CD4-positive, alpha-beta T cell (primary cell): ENCODE results near the gene EYA2. TPM values are rescaled to one million over a fixed set of nuclear protein-coding genes. Genes with fewer than 3 reads are reported as not detected.

ENCODE experiments used
- ATAC-seq: fragments of 200-7000 bp; cut with Tn5 transposase; one replicate; pipeline ENCODE4 v1.10.0; 2022; ENCODE audit warnings: mild to moderate bottlenecking; ENCODE audit not compliant: poor library complexity
- CTCF ChIA-PET: fragments of 350-600 bp; sonication (Branson Sonifier 250); formaldehyde crosslinking; loops from one replicate; lab custom pipeline; 2021; ENCODE audit warnings: antibody characterized with exemption, inconsistent platforms; lab: Charles Lee
- POLR2A ChIA-PET: fragments of 350-600 bp; sonication (Branson Sonifier 250); formaldehyde crosslinking; loops from one replicate; lab custom pipeline; 2021; ENCODE audit warnings: antibody characterized with exemption, inconsistent platforms; lab: Charles Lee
- DNase-seq, 14 experiments: peaks; one replicate each; pipeline ENCODE4 v3.0.0-alpha.2; 2013 to 2020; ENCODE audit warnings: mixed read lengths in 2 of 14
- H3K27ac ChIP-seq, 2 donors: one replicate each; pipeline versions ENCODE4 v1.5.1 to v1.7.0; 2013; ENCODE audit warnings: low read length in 2 of 2, low read depth in 1 of 2, mild to moderate bottlenecking in 1 of 2
- H3K27me3 ChIP-seq, 2 experiments: 1 replicate in 1 of 2; 2 replicates in 1 of 2; pipeline versions ENCODE4 v1.6.1 to v1.7.0; 2013; ENCODE audit warnings: low read length in 2 of 2, control low read depth in 1 of 2, mild to moderate bottlenecking in 1 of 2, moderate library complexity in 1 of 2; ENCODE audit not compliant: insufficient read depth in 2 of 2, control insufficient read depth in 1 of 2
- H3K36me3 ChIP-seq: one replicate; pipeline ENCODE4 v1.6.1; 2013; ENCODE audit warnings: low read length, control low read depth; ENCODE audit not compliant: insufficient read depth
- H3K4me1 ChIP-seq: one replicate; pipeline ENCODE4 v1.6.1; 2013; ENCODE audit warnings: low read length, control low read depth; ENCODE audit not compliant: insufficient read depth
- H3K4me3 ChIP-seq: one replicate; pipeline ENCODE4 v1.5.1; 2013; ENCODE audit warnings: mild to moderate bottlenecking, low read length, moderate library complexity
- H3K9me3 ChIP-seq, 2 experiments: 1 replicate in 1 of 2; 2 replicates in 1 of 2; pipeline versions ENCODE4 v1.6.1 to v1.7.0; 2013; ENCODE audit warnings: low read length in 2 of 2, mild to moderate bottlenecking in 2 of 2, control low read depth in 1 of 2, moderate library complexity in 1 of 2; ENCODE audit not compliant: control insufficient read depth in 1 of 2, insufficient read depth in 1 of 2
- H3K27ac Mint-ChIP-seq: one replicate; pipeline ENCODE4 v1.8.0; 2020; ENCODE audit warnings: mixed read lengths
- H3K27me3 Mint-ChIP-seq: one replicate; pipeline ENCODE4 v1.8.0; 2021; ENCODE audit warnings: mixed read lengths
- H3K36me3 Mint-ChIP-seq: one replicate; pipeline ENCODE4 v1.8.0; 2021; ENCODE audit warnings: low read depth, mixed read lengths
- H3K4me1 Mint-ChIP-seq: one replicate; pipeline ENCODE4 v1.8.0; 2021; ENCODE audit warnings: low read depth, mixed read lengths
- H3K4me3 Mint-ChIP-seq: one replicate; pipeline ENCODE4 v1.8.0; 2020; ENCODE audit warnings: mild to moderate bottlenecking, mixed read lengths
- H3K9me3 Mint-ChIP-seq: one replicate; pipeline ENCODE4 v1.8.0; 2020; ENCODE audit warnings: mixed read lengths
- intact Hi-C, 2 experiments: fragments of 100-400 bp; cut with DNase I in 1 of 2; cut with micrococcal nuclease in 1 of 2; formaldehyde crosslinking; loops; one replicate each; pipeline versions ENCODE4 v1.15.1 to v1.9.0; 2023 to 2025; cut with DNase I, micrococcal nuclease
- total RNA-seq, 174 experiments: library from RNA in 2 of 174; stranded (reverse) in 2 of 174; gene quantifications; one replicate each; pipeline ENCODE4 v1.2.3 and lab custom pipeline; 2021 to 2026
- TF ChIP-seq, protein P1 (sequence below): fragments of 200-600 bp; IDR thresholded peaks from one replicate; pipeline ENCODE4 v1.8.0; 2022; ENCODE audit warnings: antibody characterized with exemption, mild to moderate bottlenecking

The EYA2 gene
- total RNA-seq, 2 experiments from 2014 or later: not detected

DNA sequence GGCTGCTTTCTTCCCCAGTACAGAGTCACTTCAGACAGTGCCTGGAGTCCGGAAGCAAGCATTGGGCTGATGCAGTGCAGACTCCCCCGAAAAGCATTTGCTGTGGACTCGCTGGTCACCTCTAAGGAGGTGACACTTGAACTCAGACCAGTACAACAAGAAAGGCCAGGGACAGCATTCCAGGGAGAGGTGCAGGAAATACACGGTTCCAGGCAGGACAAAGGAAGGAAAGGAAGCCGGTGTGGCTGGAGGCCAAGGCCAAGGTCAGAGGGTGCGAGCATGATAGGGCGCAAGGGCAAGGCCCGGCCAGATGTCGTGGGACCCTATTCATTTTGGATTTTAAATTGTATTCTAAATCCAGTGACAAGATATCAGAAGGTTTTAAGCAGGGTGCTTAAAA lies 300.9 kb downstream of the EYA2 start:
- POLR2A ChIA-PET: no interaction called here
- H3K36me3 ChIP-seq: no peaks in the 10 kb centered on the region
- TF ChIP-seq, protein P1, sequence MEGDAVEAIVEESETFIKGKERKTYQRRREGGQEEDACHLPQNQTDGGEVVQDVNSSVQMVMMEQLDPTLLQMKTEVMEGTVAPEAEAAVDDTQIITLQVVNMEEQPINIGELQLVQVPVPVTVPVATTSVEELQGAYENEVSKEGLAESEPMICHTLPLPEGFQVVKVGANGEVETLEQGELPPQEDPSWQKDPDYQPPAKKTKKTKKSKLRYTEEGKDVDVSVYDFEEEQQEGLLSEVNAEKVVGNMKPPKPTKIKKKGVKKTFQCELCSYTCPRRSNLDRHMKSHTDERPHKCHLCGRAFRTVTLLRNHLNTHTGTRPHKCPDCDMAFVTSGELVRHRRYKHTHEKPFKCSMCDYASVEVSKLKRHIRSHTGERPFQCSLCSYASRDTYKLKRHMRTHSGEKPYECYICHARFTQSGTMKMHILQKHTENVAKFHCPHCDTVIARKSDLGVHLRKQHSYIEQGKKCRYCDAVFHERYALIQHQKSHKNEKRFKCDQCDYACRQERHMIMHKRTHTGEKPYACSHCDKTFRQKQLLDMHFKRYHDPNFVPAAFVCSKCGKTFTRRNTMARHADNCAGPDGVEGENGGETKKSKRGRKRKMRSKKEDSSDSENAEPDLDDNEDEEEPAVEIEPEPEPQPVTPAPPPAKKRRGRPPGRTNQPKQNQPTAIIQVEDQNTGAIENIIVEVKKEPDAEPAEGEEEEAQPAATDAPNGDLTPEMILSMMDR: no peak
- intact Hi-C loops: loop anchor here in 1 of 2 experiments (5.0 kb wide), 2 partner anchors 77 to 1427 kb away; no protein-coding TSS in a partner anchor
- H3K4me1 ChIP-seq: peaks cover 5% of the 10 kb centered on the region
- H3K27me3 Mint-ChIP-seq: peaks cover 3% of the 10 kb centered on the region
- no peak for DNase-seq
- H3K4me3 Mint-ChIP-seq: no peak overlapping the region
- H3K27ac ChIP-seq: no peak overlapping the region
- no peak overlapping the region for H3K27ac Mint-ChIP-seq
- no peaks in the 10 kb centered on the region for H3K9me3 ChIP-seq
- H3K4me3 ChIP-seq: no peak overlapping the region
- H3K27me3 ChIP-seq: no peaks in the 10 kb centered on the region
- no peaks in the 10 kb centered on the region for H3K9me3 Mint-ChIP-seq
- no peaks in the 10 kb centered on the region for H3K4me1 Mint-ChIP-seq
- CTCF ChIA-PET: interaction anchor here (1.6 kb wide), 1 partner anchor 425 kb away, joined by 4 read pairs; no protein-coding TSS in a partner anchor
- no peak for ATAC-seq
- H3K36me3 Mint-ChIP-seq: no peaks in the 10 kb centered on the region

DNA sequence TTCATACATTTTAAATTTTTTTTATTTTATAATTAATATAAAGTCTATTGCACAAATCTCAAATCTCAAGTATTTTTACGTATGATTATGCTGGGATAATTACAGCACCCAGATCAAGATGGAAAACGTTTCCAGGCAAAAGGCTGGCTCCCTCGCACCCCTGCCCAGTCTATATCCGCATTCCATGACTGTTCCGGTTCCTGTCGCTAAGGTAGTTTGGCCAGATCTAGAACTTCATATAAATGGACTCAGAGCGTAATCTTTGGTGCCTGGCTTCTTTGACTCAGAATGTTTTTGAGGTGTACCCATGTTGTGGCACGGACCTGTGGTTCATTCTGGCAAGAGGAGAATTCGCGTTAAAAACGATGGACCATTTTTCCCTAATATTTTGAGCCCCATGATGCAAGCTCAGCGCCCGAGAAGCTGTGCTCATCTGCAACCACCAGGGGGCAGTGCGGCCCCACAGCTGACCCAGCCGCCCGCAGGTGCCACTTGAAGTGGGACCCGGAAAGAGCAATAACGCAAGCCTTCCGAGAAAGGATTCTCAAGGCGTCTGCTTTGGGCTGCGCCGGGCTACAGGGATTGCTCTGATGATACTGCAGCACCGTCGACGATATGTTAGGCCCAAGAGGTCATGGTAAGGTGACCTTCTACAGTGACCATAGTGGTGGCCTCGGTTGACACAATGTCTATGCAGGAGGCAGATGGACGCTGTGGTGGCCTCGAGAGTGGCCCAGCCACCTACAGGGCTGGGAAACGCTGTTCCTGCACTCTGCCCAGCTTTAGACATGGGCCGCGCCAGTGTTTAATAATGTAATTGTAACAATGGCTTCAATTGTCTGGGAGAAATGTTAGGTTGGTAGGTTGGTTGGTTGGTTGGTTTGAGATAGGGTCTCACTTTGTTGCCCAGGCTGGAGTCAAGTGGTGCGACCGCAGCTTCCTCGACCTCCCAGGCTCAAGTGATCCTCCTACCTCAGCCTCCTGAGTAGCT lies 301.7 kb downstream of the EYA2 start:
- H3K9me3 ChIP-seq: no peaks in the 10 kb centered on the region
- H3K27me3 Mint-ChIP-seq: peaks cover 3% of the 10 kb centered on the region
- TF ChIP-seq, protein P1: peak; percentile 98
- ATAC-seq (peak; percentile 74), DNase-seq (peak; percentile 44 to 81 (median 66))
- no peaks in the 10 kb centered on the region for H3K27me3 ChIP-seq
- no peaks in the 10 kb centered on the region for H3K9me3 Mint-ChIP-seq
- H3K4me1 ChIP-seq: peaks cover 5% of the 10 kb centered on the region
- no peak overlapping the region for H3K4me3 Mint-ChIP-seq
- H3K27ac Mint-ChIP-seq: no peak overlapping the region
- no peaks in the 10 kb centered on the region for H3K36me3 ChIP-seq
- intact Hi-C loops: loop anchor here (1.0 to 5.0 kb wide), 5 partner anchors 76 to 1426 kb away; no protein-coding TSS in a partner anchor
- CTCF ChIA-PET: interaction anchor here (0.5 to 2.1 kb wide), 8 partner anchors 9 to 425 kb away, joined by 3 to 12 read pairs (median 4); no protein-coding TSS in a partner anchor
- no peaks in the 10 kb centered on the region for H3K36me3 Mint-ChIP-seq
- no peak overlapping the region for H3K4me3 ChIP-seq
- H3K27ac ChIP-seq: no peak overlapping the region
- H3K4me1 Mint-ChIP-seq: no peaks in the 10 kb centered on the region
- POLR2A ChIA-PET: interaction anchor here (1.0 kb wide), 1 partner anchor 188 kb away, joined by 3 read pairs; no protein-coding TSS in a partner anchor

DNA sequence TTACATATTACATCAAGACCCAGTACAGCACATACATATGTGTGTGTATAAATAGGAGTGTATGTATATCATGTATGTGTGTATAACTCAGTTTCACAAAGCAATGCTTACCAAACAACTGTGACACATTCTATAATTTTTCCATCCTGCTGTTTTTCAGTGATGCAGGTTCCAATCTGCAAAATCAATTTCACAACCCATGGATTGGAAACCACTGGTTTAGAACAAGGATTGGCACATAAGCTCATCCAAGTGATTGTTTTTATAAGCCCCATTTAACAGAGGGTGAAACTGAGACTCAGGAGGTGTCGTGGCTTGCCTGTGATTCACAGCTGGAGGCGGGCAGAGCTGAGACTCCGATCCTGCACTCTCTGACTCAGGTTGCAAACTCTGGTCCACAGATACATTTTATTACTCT lies 303.6 kb downstream of the EYA2 start:
- TF ChIP-seq, protein P1: no peak
- Histone ChIP-seq H3K27me3 (no peaks in the 10 kb centered on the region), H3K36me3 (no peaks in the 10 kb centered on the region), H3K9me3 (no peaks in the 10 kb centered on the region), H3K27ac (no peak overlapping the region), H3K4me1 (peaks cover 5% of the 10 kb centered on the region), H3K4me3 (no peak overlapping the region)
- no peaks in the 10 kb centered on the region for H3K4me1 Mint-ChIP-seq
- H3K27me3 Mint-ChIP-seq: peaks cover 3% of the 10 kb centered on the region
- DNase-seq: no peak
- intact Hi-C loops: loop anchor here in 1 of 2 experiments (5.0 kb wide), 2 partner anchors 74 to 1424 kb away; no protein-coding TSS in a partner anchor
- CTCF ChIA-PET: interaction anchor here (1.6 kb wide), 1 partner anchor 186 kb away, joined by 5 read pairs; no protein-coding TSS in a partner anchor
- no peaks in the 10 kb centered on the region for H3K9me3 Mint-ChIP-seq
- no peak overlapping the region for H3K4me3 Mint-ChIP-seq
- no peaks in the 10 kb centered on the region for H3K36me3 Mint-ChIP-seq
- H3K27ac Mint-ChIP-seq: no peak overlapping the region
- no peak for ATAC-seq
- POLR2A ChIA-PET: interaction anchor here (0.9 kb wide), 1 partner anchor 186 kb away, joined by 3 read pairs; no protein-coding TSS in a partner anchor
